ENCODE measurements around the gene SUCLG1.
"Not testable (repeated sequence)": the region's sequence is repeated elsewhere in the genome, so short reads cannot be mapped to it uniquely, and the experiment has no call there.

- TF ChIP-seq, protein P1, sequence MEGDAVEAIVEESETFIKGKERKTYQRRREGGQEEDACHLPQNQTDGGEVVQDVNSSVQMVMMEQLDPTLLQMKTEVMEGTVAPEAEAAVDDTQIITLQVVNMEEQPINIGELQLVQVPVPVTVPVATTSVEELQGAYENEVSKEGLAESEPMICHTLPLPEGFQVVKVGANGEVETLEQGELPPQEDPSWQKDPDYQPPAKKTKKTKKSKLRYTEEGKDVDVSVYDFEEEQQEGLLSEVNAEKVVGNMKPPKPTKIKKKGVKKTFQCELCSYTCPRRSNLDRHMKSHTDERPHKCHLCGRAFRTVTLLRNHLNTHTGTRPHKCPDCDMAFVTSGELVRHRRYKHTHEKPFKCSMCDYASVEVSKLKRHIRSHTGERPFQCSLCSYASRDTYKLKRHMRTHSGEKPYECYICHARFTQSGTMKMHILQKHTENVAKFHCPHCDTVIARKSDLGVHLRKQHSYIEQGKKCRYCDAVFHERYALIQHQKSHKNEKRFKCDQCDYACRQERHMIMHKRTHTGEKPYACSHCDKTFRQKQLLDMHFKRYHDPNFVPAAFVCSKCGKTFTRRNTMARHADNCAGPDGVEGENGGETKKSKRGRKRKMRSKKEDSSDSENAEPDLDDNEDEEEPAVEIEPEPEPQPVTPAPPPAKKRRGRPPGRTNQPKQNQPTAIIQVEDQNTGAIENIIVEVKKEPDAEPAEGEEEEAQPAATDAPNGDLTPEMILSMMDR (IDR thresholded peaks at IDR 0.05; ENCODE audit: insufficient read depth, low read depth, low read length): not testable (repeated sequence)
- not testable (repeated sequence) for TF ChIP-seq EZH2 (IDR thresholded peaks at IDR 0.05; ENCODE audit: insufficient read depth, low read length)
Measured at GRCh38 chr2:84399839-84400238, 59.2 kb downstream of the SUCLG1 start.

Measured in astrocyte (in vitro differentiated cells and primary cell).